Epidermal melanocyte (primary cell): ENCODE measurements around the gene LIMS2.

Source experiments
- DNase-seq: peaks from one replicate; pipeline ENCODE4 v3.0.0; 2011; ENCODE audit warnings: low spot score; ENCODE audit not compliant: insufficient read length

Gene LIMS2

GRCh38 chr2:127701651-127702394 is 26.5 kb upstream of the LIMS2 start:
- peak; percentile 68 for DNase-seq

DNA sequence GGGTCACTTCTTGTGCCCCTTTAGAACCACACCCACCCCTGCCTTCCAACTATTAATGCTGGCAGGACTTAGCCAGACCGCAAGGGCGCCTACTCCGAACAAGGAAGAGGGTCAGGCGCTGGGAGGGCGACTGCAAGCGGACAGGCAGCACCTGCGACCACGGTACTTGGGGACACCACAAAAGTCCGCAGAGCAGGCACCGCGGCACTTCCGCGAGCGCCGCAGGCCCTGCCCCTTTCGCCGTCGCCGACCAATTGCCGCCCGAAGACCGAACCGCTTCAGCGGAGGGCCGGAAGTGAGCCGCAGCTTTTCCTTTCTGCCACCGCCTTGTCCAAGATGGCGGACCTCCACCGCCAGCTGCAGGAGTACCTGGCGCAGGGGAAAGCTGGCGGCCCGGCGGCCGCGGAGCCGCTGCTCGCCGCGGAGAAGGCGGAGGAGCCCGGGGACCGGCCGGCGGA is 25.9 kb upstream of the LIMS2 start, which contains the start of gene SFT2D3:
TSS of gene SFT2D3 (plus strand) at position 305 of the 458 bp plus-strand sequence. CDS start at position 337, 32 bp downstream.
- peak; percentile 98 for DNase-seq

DNA sequence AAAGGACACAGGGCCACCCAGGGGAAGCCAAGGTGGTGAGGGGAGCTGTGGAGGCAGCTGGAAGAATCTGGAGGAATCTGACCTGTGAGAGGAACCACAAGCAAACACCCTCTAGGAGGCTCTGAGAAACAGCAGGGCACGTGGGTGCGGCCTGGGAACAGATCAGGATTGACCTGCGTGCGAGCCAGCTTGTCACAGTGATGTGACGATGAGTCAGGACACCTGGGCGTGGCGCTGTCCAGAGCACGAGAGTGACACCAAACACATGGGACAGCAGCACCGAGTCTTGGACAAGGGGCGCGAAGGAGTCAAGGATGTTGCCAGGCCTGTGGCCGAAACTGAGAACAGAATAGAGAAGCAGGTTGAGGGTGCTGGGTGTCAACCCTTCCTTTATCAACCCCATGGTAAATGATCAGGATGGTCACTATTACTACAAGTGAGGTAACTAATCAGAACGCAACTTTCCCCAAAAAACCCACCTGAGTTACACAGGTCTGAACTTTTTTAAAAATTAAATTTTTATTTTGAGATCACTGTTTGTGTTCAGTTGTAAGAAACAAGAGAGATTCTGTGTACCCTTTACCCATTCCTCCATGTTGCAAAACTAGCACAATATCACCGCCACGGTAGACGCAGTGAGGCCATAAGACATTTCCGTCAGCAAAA is 25.3 kb upstream of the LIMS2 start:
- no peak for DNase-seq

GRCh38 chr2:127698553-127699355 is 23.4 kb upstream of the LIMS2 start:
- no peak for DNase-seq

- no peak for DNase-seq
Observed at GRCh38 chr2:127697482-127698180, 22.3 kb upstream of the LIMS2 start.

- DNase-seq: no peak
Observed at GRCh38 chr2:127695491-127696472, 20.5 kb upstream of the LIMS2 start.

DNA sequence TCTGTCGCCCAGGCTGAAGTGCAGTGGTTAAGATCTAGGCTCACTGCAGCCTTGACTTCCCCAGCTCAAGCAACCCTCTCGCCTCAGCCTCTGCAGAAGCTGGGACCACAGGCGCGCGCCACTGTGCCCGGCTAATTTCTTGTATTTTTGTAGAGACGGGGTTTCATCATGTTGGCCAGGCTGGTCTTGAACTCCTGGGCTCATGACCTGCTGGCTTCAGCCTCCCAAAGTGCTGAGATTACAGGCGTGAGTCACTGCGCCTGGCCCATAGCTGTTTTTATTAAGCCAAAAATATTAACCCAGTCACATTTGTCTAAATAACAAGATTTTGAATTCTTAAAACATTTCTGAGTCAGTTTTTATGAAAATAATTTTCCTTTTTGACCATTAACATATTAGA is 19.7 kb upstream of the LIMS2 start:
- no peak for DNase-seq

DNA sequence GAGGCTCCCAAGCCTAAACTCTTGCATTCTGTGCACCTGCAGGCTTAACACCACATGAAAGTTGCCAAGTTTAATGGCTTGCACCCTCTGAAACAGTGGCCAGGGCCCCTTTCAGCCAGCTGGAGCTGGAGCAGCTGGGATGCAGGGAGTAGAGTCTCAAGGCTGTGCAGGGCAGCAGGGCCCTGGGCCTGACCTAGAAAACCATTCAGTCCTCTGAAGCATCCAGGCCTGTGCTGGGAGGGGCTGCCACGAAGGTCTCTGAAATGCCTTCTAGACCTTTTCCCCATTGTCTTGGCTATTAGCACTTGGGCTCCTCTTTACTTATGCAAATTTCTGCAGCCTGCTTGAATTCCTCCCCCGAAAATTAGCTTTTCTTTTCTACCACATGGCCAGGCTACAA is 15.4 kb upstream of the LIMS2 start:
- no peak for DNase-seq

GRCh38 chr2:127688405-127688804 is 13.1 kb upstream of the LIMS2 start:
- DNase-seq: no peak

- no peak for DNase-seq
Observed at GRCh38 chr2:127685410-127686080, 10.2 kb upstream of the LIMS2 start.

DNA sequence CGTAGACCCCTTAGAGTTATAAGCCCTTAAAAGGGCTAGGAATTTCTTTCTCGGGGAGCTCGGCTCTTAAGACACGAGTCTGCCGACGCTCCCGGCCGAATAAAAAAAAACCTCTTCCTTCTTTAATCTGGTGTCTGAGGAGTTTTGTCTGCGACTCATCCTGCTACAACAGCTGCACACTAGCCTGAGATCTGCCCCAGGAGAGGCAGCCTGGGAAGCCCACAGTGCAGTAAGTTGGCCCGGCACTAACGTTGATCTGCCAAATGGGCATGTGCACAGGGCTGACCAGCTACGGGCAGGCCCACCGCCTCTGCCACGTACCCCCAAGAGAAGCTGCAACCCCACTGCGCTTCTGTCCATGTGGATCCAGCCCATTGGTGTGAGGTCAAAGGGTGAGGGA is 8.4 kb upstream of the LIMS2 start:
- DNase-seq: no peak

DNA sequence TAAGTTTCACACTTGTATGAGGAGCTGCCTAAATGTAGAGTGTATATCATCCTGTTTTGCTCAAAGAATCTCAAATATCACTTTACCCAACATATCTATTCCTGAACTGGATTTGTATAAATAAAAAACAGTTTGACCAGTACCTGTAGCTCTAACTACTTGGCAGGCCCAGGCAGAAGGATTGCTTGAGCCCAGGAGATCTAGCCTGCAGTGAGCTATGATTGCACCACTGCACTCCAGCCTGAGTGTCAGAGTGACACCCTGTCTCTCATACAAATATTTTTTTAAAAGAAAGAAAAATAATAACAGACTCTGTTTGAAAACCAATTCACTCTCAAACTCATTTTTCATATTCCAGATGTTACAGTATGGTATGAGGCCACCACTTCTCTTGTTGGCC is 7.7 kb upstream of the LIMS2 start:
- DNase-seq: no peak

DNA sequence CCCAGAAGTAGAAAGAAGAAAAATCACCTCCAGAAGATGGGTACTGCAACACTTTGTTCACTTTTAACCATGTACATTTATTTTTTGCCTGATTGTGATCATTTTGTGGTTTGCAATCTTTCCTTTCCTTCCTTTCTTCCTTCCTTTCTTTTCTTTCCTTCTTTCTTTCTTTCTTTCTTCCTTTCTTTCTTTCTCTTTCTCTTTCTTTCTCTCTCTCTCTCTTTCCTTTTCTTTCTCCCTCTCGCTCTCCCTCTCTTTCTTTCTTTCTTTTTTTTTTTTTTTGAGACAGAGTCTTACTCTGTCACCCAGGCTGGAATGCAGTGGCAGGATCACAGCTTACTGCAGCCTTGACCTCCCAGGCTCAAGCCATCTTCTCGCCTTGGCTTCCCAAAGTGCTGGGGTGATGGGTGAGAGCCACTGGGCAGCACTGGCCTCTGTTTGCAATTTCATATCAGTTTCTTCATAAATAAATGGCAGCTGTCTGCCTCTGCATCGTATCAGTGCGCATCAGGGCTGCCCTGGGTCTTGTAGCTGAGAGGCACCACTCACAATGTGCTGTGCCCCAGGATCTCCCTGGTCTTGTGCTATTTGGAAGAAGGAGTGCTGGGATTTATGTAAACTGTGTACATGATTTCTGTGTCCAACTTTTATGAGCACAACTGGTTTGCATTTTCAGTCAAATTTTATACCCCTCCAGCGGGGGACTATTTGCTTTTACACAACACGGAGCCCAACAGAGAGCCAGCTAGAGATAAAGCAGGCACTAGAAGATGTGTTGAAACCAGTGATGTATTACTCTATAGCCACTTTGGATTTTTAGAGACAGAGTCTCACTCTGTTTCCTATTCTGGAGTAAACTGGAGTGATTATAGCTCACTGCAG is 6.9 kb upstream of the LIMS2 start:
- DNase-seq: no peak

- DNase-seq: no peak
Observed at GRCh38 chr2:127681288-127681804, 6.0 kb upstream of the LIMS2 start.

GRCh38 chr2:127680706-127681287 is 5.5 kb upstream of the LIMS2 start:
- no peak for DNase-seq

DNA sequence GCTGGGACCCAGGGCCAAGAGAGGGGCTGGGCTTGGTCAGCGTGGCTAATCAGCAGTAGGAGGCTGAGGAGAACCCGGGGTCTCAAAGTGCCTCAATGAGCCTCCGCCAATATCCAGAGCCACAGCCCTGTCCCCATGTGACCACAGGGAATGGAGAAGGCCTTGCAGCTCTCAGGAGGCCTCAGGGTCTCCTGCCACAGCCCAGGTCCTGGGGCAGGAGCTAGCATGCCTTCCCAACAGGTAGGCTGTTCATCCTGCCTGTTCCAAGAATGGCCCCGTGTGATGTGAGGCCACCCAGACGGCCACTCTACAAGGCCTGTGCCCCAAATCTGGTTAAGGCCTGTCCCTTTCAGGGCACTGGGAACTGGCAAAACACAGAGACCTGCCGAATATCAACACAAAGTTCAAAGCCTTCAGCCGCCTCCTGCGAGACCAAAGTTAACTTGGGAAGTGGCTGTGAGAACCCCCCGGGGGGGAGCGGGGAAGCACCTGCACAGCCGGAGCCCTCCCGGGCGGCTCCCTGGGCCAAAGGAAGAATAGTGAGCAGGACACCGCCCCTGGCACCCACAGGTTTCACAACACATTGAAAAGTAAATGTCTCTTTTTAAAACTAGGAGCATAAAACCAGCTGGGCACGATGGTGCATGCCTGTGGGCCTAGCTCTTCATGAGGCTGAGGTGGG is 4.5 kb upstream of the LIMS2 start:
- DNase-seq: no peak

- no peak for DNase-seq
Observed at GRCh38 chr2:127678991-127679390, 3.7 kb upstream of the LIMS2 start.
